ENCODE measurements around the gene OBSL1.

DNA sequence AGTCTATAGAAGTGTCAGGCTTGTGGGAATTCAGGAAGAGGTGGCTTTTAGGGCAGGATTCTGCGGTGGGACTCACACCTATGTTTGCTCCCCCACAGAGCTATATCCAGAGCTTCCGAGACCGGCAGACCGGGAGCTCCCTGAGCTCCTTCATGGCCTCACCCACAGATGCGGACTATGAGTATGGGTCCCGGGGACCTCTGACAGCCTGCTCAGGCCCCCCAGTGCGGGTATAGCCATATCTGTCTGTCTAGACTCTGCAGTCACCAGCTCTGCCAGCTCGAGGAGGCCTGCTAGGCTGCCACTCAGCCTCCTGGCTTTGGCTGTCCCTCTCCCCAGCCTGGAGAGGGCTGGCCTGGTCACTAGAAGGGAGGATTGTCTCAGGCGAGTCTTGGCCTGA is 21.7 kb downstream of the OBSL1 start:
- TF ChIP-seq CTCF (IDR thresholded peaks at IDR 0.05), result no peak
- no peak for TF ChIP-seq POLR2A (IDR thresholded peaks at IDR 0.05)
